NCI-H226 (cell line): ENCODE data around the gene SNED1.
A peak's percentile ranks its signal among the peaks of the same experiment; 100 is the strongest.

ENCODE experiments used
- DNase-seq: peaks from one replicate; pipeline ENCODE4 v3.0.0-alpha.2; 2015

Gene SNED1

GRCh38 chr2:240960309-240960970 lies 38.0 kb upstream of the SNED1 start:
- no peak for DNase-seq

- no peak for DNase-seq
Observed at GRCh38 chr2:240960971-240961876, 37.2 kb upstream of the SNED1 start.

- no peak for DNase-seq
Observed at GRCh38 chr2:240961910-240962299, 36.5 kb upstream of the SNED1 start.

GRCh38 chr2:240962300-240963064 lies 35.9 kb upstream of the SNED1 start:
- DNase-seq = no peak

GRCh38 chr2:240963065-240963867 lies 35.2 kb upstream of the SNED1 start:
- DNase-seq = no peak

GRCh38 chr2:240963868-240964703 lies 34.3 kb upstream of the SNED1 start:
- no peak for DNase-seq

- no peak for DNase-seq
Observed at GRCh38 chr2:240964704-240965295, 33.6 kb upstream of the SNED1 start.

GRCh38 chr2:240965296-240965904 lies 33.0 kb upstream of the SNED1 start:
- DNase-seq = peak; percentile 83

GRCh38 chr2:240965905-240966456 lies 32.4 kb upstream of the SNED1 start:
- DNase-seq = no peak

- no peak for DNase-seq
Observed at GRCh38 chr2:240966457-240966905, 31.9 kb upstream of the SNED1 start.

GRCh38 chr2:240966906-240967680 lies 31.3 kb upstream of the SNED1 start:
- no peak for DNase-seq

GRCh38 chr2:240967681-240968621 lies 30.5 kb upstream of the SNED1 start:
- DNase-seq = no peak

GRCh38 chr2:240968731-240969624 lies 29.4 kb upstream of the SNED1 start:
- no peak for DNase-seq

- no peak for DNase-seq
Observed at GRCh38 chr2:240970104-240970503, 28.3 kb upstream of the SNED1 start.

- no peak for DNase-seq
Observed at GRCh38 chr2:240970816-240971215, 27.6 kb upstream of the SNED1 start.

GRCh38 chr2:240972201-240972600 lies 26.2 kb upstream of the SNED1 start:
- no peak for DNase-seq
